Measurements from ENCODE around the gene CNPPD1. TPM values are rescaled to one million over a fixed set of nuclear protein-coding genes. Genes with fewer than 3 reads are reported as not detected.

CNPPD1 gene
- total RNA-seq, 4 donors from 2014 or later: 50.6 to 82.0 (median 66.0) TPM

DNA sequence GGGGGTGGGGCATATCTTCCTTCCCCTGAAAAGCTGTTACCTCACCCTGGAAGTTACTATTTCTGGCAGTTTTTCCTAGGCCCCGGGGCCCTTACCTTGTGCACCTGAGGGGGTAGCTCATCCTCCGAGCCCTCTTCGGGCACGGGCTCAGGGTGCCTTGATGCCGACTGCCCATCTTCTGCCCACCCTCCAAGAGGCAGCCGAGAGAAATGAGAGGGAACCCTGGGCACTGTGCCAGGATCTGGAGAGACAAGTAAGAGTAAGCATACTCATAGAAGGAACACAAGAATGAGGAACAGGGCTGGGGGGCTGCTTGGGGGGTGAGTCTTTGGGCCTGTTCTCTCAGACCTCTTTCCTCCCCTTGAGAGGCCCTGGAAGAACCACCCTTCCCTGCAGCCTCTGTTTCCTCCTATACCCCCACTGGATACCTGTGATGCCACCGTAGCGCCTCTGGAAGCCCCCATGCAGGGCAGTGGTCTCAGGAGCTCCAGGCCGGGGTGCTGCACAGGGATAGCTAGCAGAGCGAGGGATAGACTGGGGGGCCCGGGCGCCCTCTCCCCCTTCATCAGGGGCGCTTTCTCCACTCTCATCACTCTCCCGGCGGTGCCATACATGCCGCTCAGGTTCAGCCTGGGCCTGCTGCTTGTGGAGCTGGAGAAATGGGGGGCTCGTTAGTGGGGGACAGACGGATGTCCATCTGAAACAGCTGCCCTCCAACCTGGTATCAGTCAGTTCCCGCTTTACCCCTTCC lies 44.1 kb upstream of the CNPPD1 start:
- WGBS, 2 donors (ENCODE audit: low coverage in 1 of 2): 80 to 83% methylated on average over 1 to 5 of the region's 19 CpGs
- no peak overlapping the region for H3K4me3 ChIP-seq
- ATAC-seq: no peak
- H3K4me1 ChIP-seq: peaks cover 3 to 46% (median 21%) of the 10 kb centered on the region in 3 donors
- peaks cover 0 to 68% of the 10 kb centered on the region in 2 donors for H3K36me3 ChIP-seq
- H3K27me3 ChIP-seq: no peaks in the 10 kb centered on the region
- no peak for TF ChIP-seq POLR2A (IDR thresholded peaks at IDR 0.05)
- TF ChIP-seq, protein P1, sequence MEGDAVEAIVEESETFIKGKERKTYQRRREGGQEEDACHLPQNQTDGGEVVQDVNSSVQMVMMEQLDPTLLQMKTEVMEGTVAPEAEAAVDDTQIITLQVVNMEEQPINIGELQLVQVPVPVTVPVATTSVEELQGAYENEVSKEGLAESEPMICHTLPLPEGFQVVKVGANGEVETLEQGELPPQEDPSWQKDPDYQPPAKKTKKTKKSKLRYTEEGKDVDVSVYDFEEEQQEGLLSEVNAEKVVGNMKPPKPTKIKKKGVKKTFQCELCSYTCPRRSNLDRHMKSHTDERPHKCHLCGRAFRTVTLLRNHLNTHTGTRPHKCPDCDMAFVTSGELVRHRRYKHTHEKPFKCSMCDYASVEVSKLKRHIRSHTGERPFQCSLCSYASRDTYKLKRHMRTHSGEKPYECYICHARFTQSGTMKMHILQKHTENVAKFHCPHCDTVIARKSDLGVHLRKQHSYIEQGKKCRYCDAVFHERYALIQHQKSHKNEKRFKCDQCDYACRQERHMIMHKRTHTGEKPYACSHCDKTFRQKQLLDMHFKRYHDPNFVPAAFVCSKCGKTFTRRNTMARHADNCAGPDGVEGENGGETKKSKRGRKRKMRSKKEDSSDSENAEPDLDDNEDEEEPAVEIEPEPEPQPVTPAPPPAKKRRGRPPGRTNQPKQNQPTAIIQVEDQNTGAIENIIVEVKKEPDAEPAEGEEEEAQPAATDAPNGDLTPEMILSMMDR (IDR thresholded peaks at IDR 0.05): no peak
- TF ChIP-seq EP300 (IDR thresholded peaks at IDR 0.05): no peak
- TF ChIP-seq POLR2AphosphoS5 (IDR thresholded peaks at IDR 0.05): no peak
- H3K9me3 ChIP-seq: no peaks in the 10 kb centered on the region
- peak overlapping the region in 3 of 4 donors; percentile 14 to 98 (median 95) for H3K27ac ChIP-seq

DNA sequence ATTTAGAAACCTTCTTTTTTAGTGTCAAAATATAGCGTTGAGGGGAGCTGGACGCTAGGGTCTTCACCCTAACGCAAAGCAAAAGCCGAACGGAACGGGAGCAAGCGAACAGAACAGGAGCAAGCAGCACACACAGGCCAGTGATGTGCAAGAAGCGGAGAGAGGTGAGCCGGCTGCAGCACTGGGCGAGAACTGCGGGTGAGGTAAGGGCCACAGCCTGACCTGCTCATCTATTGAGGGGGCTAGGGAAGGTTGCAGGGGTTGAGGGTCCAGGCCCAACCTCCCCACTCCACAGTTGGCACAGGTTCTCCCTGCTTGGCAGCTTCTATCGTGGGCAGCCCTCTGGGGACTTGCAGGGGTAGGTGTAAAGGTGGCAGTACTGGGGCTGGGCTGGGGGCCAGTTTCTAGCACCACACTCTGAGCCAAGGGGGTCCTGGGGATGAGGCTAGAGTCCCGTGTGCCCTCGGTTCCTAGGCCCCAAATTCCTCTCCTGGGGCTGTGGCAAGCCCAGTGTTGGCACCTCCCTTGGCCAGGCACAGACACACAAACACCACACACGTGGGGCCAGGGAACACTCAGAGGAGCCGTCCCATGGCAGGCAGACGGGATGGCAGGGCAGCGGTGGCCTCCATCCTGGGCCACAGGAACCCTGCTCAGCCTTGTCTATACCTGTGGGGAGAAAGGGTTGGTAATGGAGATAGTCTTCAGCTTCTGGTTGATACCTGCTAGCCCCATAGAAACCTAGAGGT lies 43.2 kb upstream of the CNPPD1 start:
- Histone ChIP-seq H3K27me3 (no peaks in the 10 kb centered on the region), H3K4me1 (peaks cover 3 to 51% (median 21%) of the 10 kb centered on the region in 3 donors), H3K36me3 (peaks cover 0 to 68% of the 10 kb centered on the region in 2 donors), H3K4me3 (no peak overlapping the region), H3K27ac (peak overlapping the region in 3 of 4 donors; percentile 95 to 98 (median 98)), H3K9me3 (no peaks in the 10 kb centered on the region)
- TF ChIP-seq POLR2AphosphoS5 (IDR thresholded peaks at IDR 0.05) (no peak), EP300 (IDR thresholded peaks at IDR 0.05) (no peak), POLR2A (IDR thresholded peaks at IDR 0.05) (no peak)
- TF ChIP-seq, protein P1 (IDR thresholded peaks at IDR 0.05): no peak
- 85 to 92% methylated on average over 6 to 10 of the region's 18 CpGs for WGBS, 2 donors (ENCODE audit: low coverage in 1 of 2)
- no peak for ATAC-seq

DNA sequence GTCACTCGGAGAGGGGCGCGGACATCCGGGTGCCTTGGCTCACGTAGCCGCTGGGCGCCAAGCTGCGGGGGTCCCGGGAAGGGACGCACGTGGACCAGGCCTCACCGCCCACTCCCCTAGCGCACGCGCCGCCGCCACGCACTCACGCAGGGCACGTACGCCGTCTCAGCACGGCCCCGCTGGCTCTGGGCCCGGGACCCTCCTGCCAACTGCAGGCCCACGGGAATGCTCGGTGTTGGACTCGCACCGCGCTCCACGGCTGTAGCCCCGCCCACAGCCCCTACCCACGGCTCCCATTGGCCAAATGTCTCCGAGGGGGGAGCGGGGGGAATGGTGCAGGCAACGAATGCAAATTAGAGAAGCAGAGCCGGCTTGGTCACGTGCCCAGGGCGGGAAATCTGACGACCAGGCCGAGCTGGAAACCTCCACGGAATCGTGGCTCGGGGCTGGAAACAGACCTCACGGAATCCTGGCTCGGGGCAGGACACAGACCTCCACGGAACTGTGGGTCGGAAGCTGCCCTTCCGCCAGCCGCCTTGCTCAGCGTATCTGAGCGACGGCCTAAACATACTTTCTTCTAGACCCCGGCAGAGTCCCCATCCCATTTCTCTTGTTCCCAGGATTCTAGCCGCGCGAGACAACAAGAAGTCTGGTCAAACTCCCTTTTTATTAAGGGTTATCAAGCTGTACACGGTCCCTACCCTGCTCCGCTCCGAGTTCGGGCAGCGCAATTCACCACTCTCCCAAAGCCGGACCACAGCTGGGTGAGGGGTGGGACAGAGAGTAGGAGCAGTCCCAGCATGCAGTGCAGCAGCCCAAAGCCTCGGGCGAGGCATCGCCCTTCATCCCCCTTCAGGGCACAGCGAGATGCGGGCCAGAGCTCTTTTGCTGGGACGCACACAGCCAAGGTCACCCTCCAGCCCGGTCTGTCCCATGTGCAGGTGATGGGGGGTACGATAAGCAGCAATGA lies 42.3 kb upstream of the CNPPD1 start, which contains the start of gene ABCB6:
ABCB6 (minus strand) TSS at position 227 of the 970 bp plus-strand sequence. CDS start 285 bp downstream, outside the sequence.
- 0% methylated on average over 8 of the region's 71 CpGs; no CpG with 5 or more reads in 1 of the 2 donors for WGBS, 2 donors (ENCODE audit: low coverage in 1 of 2)
- Histone ChIP-seq H3K4me1 (peaks cover 3 to 51% (median 21%) of the 10 kb centered on the region in 3 donors), H3K9me3 (no peaks in the 10 kb centered on the region), H3K27me3 (no peaks in the 10 kb centered on the region), H3K27ac (peak within 1 kb of the TSS; percentile 72 to 98 (median 96)), H3K4me3 (peak within 1 kb of the TSS; percentile 28 to 69), H3K36me3 (peaks cover 0 to 68% of the 10 kb centered on the region in 2 donors)
- peak; percentile 90 for ATAC-seq
- peak; percentile 27 to 45 for TF ChIP-seq POLR2A (IDR thresholded peaks at IDR 0.05)
- TF ChIP-seq POLR2AphosphoS5 (IDR thresholded peaks at IDR 0.05): peak; percentile 90
- no peak for TF ChIP-seq EP300 (IDR thresholded peaks at IDR 0.05)
- TF ChIP-seq, protein P1 (IDR thresholded peaks at IDR 0.05): peak in 2 of 4 experiments; percentile 19 to 22

DNA sequence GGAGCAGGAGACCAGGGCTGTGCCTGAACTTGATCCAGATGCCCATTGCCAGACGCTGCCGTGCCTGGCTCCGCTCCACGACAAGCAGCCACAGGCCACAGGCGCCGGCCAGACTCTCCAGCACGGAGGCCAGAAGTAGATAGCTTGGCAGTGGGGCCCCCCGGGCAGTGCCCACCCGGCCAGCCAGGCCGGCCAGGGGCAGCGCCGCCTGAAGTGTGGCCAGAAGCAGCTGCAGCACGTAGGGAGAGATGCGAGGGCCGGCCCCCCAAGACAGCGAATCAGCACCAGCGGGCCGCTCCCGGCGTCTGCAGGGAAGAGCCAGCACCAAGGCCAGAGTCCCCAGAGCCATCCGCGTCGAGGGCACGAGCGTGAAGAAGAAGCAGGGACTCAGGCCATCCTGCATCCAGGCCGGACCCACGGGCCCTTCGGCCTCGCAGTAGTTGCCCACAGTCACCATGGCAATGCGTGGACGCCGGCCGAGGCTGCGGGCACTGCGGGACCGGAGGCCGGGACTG lies 41.5 kb upstream of the CNPPD1 start:
- TF ChIP-seq, protein P1 (IDR thresholded peaks at IDR 0.05): no peak
- TF ChIP-seq POLR2A (IDR thresholded peaks at IDR 0.05): peak; percentile 17 to 31
- peaks cover 0 to 68% of the 10 kb centered on the region in 2 donors for H3K36me3 ChIP-seq
- H3K4me1 ChIP-seq: peaks cover 3 to 51% (median 21%) of the 10 kb centered on the region in 3 donors
- no CpG with 5 or more reads among the region's 37 CpGs for WGBS, 2 donors (ENCODE audit: low coverage in 1 of 2)
- H3K27me3 ChIP-seq: no peaks in the 10 kb centered on the region
- H3K27ac ChIP-seq: peak overlapping the region; percentile 72 to 98 (median 96)
- peak; percentile 73 for ATAC-seq
- no peaks in the 10 kb centered on the region for H3K9me3 ChIP-seq
- H3K4me3 ChIP-seq: peak overlapping the region; percentile 28 to 69
